Coronary artery (tissue), 2 donors: ENCODE data around the gene UMODL1.

Experiments
- DNase-seq: peaks from one replicate; pipeline ENCODE4 v3.0.0-alpha.2; 2017; ENCODE audit warnings: low spot score
- H3K27ac ChIP-seq, 2 donors: fragments of 200-600 bp; sonication (generic); one replicate each; pipeline ENCODE4 v1.5.1; 2016 to 2019
- H3K4me3 ChIP-seq: fragments of 200-600 bp; sonication (generic); 2 replicates; pipeline ENCODE4 v1.5.1; 2016; ENCODE audit warnings: mild to moderate bottlenecking, moderate library complexity
- TF ChIP-seq, protein P1 (sequence below): fragments of 200-600 bp; sonication (generic); IDR thresholded peaks from one replicate; pipeline ENCODE4 v1.5.1; 2019; ENCODE audit warnings: antibody characterized with exemption

UMODL1 gene

DNA sequence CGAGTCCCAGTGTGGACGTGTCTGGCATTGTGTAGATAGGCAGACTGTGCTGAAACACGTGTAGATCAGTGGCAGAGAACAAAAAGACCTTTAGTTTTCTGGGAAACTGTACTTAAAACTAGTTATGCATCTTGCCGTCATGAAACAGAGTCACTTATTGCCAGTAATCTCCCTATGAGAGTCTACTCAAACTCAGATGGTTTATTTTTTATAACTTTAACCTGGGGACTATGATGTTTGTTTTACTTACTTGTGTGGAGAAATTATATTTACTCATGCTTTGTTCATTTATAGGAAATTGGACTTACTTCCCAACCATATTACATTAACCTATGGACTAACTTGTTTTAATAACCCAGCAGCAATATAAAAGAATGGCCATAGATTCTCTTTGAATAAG is 93.7 kb downstream of the UMODL1 start:
- TF ChIP-seq, protein P1, sequence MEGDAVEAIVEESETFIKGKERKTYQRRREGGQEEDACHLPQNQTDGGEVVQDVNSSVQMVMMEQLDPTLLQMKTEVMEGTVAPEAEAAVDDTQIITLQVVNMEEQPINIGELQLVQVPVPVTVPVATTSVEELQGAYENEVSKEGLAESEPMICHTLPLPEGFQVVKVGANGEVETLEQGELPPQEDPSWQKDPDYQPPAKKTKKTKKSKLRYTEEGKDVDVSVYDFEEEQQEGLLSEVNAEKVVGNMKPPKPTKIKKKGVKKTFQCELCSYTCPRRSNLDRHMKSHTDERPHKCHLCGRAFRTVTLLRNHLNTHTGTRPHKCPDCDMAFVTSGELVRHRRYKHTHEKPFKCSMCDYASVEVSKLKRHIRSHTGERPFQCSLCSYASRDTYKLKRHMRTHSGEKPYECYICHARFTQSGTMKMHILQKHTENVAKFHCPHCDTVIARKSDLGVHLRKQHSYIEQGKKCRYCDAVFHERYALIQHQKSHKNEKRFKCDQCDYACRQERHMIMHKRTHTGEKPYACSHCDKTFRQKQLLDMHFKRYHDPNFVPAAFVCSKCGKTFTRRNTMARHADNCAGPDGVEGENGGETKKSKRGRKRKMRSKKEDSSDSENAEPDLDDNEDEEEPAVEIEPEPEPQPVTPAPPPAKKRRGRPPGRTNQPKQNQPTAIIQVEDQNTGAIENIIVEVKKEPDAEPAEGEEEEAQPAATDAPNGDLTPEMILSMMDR, result no peak
- H3K27ac ChIP-seq, result no peak overlapping the region
- DNase-seq, result no peak
- no peak overlapping the region for H3K4me3 ChIP-seq

DNA sequence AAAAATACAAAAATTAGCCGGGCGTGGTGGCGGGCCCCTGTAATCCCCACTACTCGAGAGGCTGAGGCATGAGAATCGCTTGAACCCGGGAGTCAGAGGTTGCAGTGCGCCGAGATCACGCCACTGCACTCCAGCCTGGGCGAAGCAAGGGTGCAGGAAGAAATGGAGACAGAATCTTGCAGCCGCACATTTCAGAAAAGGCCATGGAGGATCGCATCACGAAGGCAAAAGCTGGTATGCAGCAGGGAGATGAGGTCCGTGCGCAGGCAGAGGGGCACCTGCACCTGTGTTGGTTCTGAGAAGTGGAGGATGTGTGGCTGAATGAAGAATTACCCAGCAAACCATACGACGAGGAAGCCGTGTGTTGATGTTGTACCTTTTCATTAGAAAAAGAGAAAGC is 94.8 kb downstream of the UMODL1 start:
- TF ChIP-seq, protein P1, result no peak
- no peak for DNase-seq
- no peak overlapping the region for H3K27ac ChIP-seq
- no peak overlapping the region for H3K4me3 ChIP-seq

DNA sequence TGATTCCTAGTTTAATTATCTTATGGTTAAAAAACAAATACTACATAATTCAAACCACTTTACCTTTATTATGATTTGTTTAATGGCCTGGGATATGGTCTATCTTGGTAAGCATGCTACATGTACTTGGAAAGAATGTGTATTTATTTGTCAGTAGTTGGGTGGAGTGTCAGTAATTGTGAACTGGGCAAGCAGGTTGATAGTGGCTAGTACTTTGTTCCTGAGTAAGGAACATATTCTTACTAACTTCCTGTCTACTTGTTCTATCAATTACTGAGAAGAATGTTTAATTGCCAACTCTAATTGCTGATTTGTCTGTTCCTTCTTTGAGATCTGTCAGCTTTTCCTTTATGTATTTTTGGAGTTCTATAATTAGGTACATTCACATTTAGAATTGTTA is 98.6 kb downstream of the UMODL1 start:
- Histone ChIP-seq H3K4me3 (no peak overlapping the region), H3K27ac (no peak overlapping the region)
- TF ChIP-seq, protein P1, result no peak
- DNase-seq, result no peak

- TF ChIP-seq, protein P1, result no peak
- Histone ChIP-seq H3K27ac (no peak overlapping the region), H3K4me3 (no peak overlapping the region)
- DNase-seq, result no peak
These were observed 100.3 kb downstream of the UMODL1 start for GRCh38 chr21:42171091-42172053.

DNA sequence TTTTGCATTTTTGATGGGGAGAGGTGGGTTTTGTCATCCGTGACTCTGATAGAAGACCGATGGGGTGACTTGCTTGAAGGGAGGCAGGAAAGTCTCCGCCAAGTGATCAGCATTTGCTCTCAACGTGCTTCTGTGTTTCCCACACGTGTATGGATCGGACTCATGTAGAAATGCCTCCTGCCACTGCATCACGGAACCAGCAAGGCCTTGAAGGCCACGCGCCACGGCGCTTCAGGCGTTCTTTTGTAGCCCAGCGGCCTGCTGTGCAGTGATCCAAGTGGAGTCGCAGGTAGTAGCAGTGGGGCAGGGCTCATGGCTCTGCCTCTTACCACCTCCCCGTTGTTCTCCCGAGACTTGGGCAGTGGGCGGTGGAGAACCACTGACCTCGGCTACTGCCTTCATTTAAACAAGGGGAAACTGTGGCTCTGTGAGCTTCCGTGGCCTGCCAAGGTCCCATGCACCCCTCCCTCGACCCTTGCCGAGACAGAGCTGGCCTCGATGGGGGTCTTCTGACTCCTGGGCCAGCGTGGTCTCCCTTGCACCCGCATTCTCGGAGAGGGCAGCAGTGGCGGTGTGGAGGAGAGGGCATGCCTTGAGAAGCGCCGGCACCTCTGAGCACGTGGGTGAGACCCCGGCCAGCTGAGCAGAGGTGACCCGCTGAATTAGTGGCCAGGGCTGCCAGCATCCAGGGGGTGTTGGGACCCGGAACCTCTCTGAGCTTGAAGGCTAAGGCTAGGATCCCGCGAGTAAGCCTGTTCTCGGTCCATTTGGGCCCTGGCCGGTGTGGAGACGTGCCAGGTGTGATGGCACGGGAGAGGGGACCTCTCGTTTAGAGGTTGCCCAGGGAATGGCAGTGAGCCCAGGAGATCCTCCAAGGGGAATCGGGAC is 101.7 kb downstream of the UMODL1 start:
- no peak for DNase-seq
- no peak overlapping the region for H3K27ac ChIP-seq
- TF ChIP-seq, protein P1, result no peak
- H3K4me3 ChIP-seq, result no peak overlapping the region

DNA sequence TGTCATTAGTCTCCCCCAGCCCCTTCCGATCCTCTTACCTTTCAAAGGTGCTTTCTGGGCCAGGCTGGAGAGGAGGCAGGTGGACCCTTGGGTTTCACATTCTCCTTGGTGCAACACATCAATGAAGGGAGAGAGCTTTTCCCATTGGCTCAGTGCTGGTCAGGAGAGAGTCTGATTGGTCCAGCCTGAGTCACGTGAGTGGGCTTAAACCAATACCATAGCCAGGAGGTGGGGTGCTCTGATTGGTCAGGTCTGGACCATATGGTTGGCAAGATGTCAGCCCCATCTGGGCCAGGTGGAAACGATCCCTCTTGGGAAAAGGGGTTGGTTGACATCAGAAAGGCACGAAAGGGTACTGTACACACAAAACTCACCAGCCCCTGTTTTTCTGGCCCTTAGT is 103.1 kb downstream of the UMODL1 start:
- TF ChIP-seq, protein P1, result no peak
- H3K27ac ChIP-seq, result no peak overlapping the region
- no peak for DNase-seq
- H3K4me3 ChIP-seq, result no peak overlapping the region
